ENCODE measurements around the gene G0S2.

The G0S2 gene

GRCh38 chr1:209648931-209649776 lies 26.1 kb upstream of the G0S2 start:
- no peak for DNase-seq

- DNase-seq: no peak
These were observed 24.8 kb upstream of the G0S2 start for GRCh38 chr1:209650454-209650853.

GRCh38 chr1:209651138-209651587 lies 24.0 kb upstream of the G0S2 start:
- peak; percentile 74 to 83 for DNase-seq

GRCh38 chr1:209652121-209652735 lies 23.0 kb upstream of the G0S2 start, which contains the start of gene LAMB3:
TSS of gene LAMB3 (minus strand) at chr1:209652425. CDS start at chr1:209650944, 1,481 bp downstream.
- no peak for DNase-seq

- peak; percentile 74 to 84 for DNase-seq
These were observed 22.3 kb upstream of the G0S2 start for GRCh38 chr1:209652873-209653401.

GRCh38 chr1:209653915-209654351 lies 21.3 kb upstream of the G0S2 start:
- no peak for DNase-seq

GRCh38 chr1:209655411-209656231 lies 19.6 kb upstream of the G0S2 start:
- no peak for DNase-seq

- DNase-seq: no peak
These were observed 17.9 kb upstream of the G0S2 start for GRCh38 chr1:209657140-209657879.

- no peak for DNase-seq
These were observed 17.3 kb upstream of the G0S2 start for GRCh38 chr1:209657918-209658317.

GRCh38 chr1:209659909-209660308 lies 15.3 kb upstream of the G0S2 start:
- no peak for DNase-seq

- no peak for DNase-seq
These were observed 14.1 kb upstream of the G0S2 start for GRCh38 chr1:209661071-209661470.

- no peak for DNase-seq
These were observed 12.3 kb upstream of the G0S2 start for GRCh38 chr1:209662879-209663327.

GRCh38 chr1:209667103-209667502 lies 8.1 kb upstream of the G0S2 start:
- no peak for DNase-seq

GRCh38 chr1:209667708-209668107 lies 7.5 kb upstream of the G0S2 start:
- no peak for DNase-seq

- DNase-seq: no peak
These were observed 4.7 kb upstream of the G0S2 start for GRCh38 chr1:209670441-209671082.

GRCh38 chr1:209672705-209673630 lies 2.2 kb upstream of the G0S2 start:
- DNase-seq: peak in 1 of 2 experiments; percentile 52

GRCh38 chr1:209673631-209674417 lies 1.4 kb upstream of the G0S2 start:
- DNase-seq: no peak

GRCh38 chr1:209675565-209676154 lies 448 bp downstream of the G0S2 start:
- DNase-seq: no peak

- DNase-seq: no peak
These were observed 3.8 kb downstream of the G0S2 start for GRCh38 chr1:209678981-209679539.
